G401 (cell line): ENCODE data around the gene CA14. TPM values are rescaled to one million over a fixed set of nuclear protein-coding genes. Genes with fewer than 3 reads are reported as not detected.
"Not testable (repeated sequence)": the region's sequence is repeated elsewhere in the genome, so short reads cannot be mapped to it uniquely, and the experiment has no call there.

Experiments used
- DNase-seq: peaks from one replicate; pipeline ENCODE4 v3.0.0-alpha.2; 2015; ENCODE audit warnings: low spot score
- in situ Hi-C: cut with HindIII; loops from 2 replicates; pipeline ENCODE4 v1.10.0; 2016; ENCODE audit warnings: low sequenced_read_pairs, mixed read lengths
- total RNA-seq: library from RNA; depleted of rRNA; stranded (reverse); fragments of >200 nt; shearing (Covaris generic); gene quantifications from 2 replicates; pipeline ENCODE4 v1.2.3, GENCODE V29; 2014; rRNA removed

CA14 gene
- total RNA-seq = 20.7 and 42.6 TPM in 2 replicates

- DNase-seq = peak; percentile 66
- in situ Hi-C loops = no loop called here
Measured at GRCh38 chr1:150257624-150258585, at the start of gene CA14. CA14 (plus strand) TSS chr1:150257774; CDS start chr1:150258129, 355 bp downstream.

- in situ Hi-C loops = not testable (repeated sequence)
Measured at GRCh38 chr1:150208460-150208859, 49.1 kb upstream of the CA14 start.

GRCh38 chr1:150210091-150210490 lies 47.5 kb upstream of the CA14 start:
- peak; percentile 91 for DNase-seq
- in situ Hi-C loops = no loop called here

More at GRCh38 chr1:150208460-150208859, 49.1 kb upstream of the CA14 start:
- DNase-seq = not testable (repeated sequence)

GRCh38 chr1:150210706-150211105 lies 46.9 kb upstream of the CA14 start:
- in situ Hi-C loops = no loop called here
- DNase-seq = peak; percentile 95

- in situ Hi-C loops = no loop called here
- DNase-seq = no peak
Measured at GRCh38 chr1:150212070-150212469, 45.5 kb upstream of the CA14 start.

- in situ Hi-C loops = no loop called here
- DNase-seq = peak; percentile 97
Measured at GRCh38 chr1:150213170-150214098, 44.1 kb upstream of the CA14 start.

- in situ Hi-C loops, DNase-seq: not testable (repeated sequence)
Measured at GRCh38 chr1:150214099-150214756, 43.3 kb upstream of the CA14 start.

- DNase-seq, in situ Hi-C loops: not testable (repeated sequence)
Measured at GRCh38 chr1:150215855-150216254, 41.7 kb upstream of the CA14 start.

GRCh38 chr1:150221552-150221951 lies 36.0 kb upstream of the CA14 start:
- peak; percentile 74 for DNase-seq
- in situ Hi-C loops = no loop called here

- no peak for DNase-seq
- in situ Hi-C loops = no loop called here
Measured at GRCh38 chr1:150224983-150225382, 32.6 kb upstream of the CA14 start.

GRCh38 chr1:150225546-150225945 lies 32.0 kb upstream of the CA14 start:
- no peak for DNase-seq
- in situ Hi-C loops = no loop called here

GRCh38 chr1:150226486-150226885 lies 31.1 kb upstream of the CA14 start:
- in situ Hi-C loops = no loop called here
- DNase-seq = no peak

GRCh38 chr1:150227228-150227627 lies 30.3 kb upstream of the CA14 start:
- in situ Hi-C loops = no loop called here
- DNase-seq = no peak

- in situ Hi-C loops, DNase-seq: not testable (repeated sequence)
Measured at GRCh38 chr1:150228246-150228645, 29.3 kb upstream of the CA14 start.

- DNase-seq, in situ Hi-C loops: not testable (repeated sequence)
Measured at GRCh38 chr1:150232921-150233320, 24.7 kb upstream of the CA14 start.

- in situ Hi-C loops = no loop called here
- peak; percentile 54 for DNase-seq
Measured at GRCh38 chr1:150233359-150234308, 23.9 kb upstream of the CA14 start.

GRCh38 chr1:150234309-150234565 lies 23.3 kb upstream of the CA14 start:
- in situ Hi-C loops = no loop called here

GRCh38 chr1:150234566-150235293 lies 22.8 kb upstream of the CA14 start:
- in situ Hi-C loops = no loop called here
- DNase-seq = peak; percentile 86

More at GRCh38 chr1:150234309-150234565, 23.3 kb upstream of the CA14 start:
- no peak for DNase-seq
